Upper lobe of left lung (tissue), 4 donors: ENCODE results near the gene CLSTN2.

Experiments used
- EP300 ChIP-seq, 4 donors: sonication (generic); formaldehyde crosslinking; IDR thresholded peaks; one replicate each; pipeline ENCODE4 v1.5.1; 2017; ENCODE audit warnings: antibody characterized with exemption in 4 of 4, control low read depth in 2 of 4
- POLR2A ChIP-seq, 4 donors: fragments of 450-650 bp; IDR thresholded peaks; one replicate each; pipeline ENCODE4 v1.5.1; 2016 to 2017; ENCODE audit warnings: antibody characterized with exemption in 4 of 4, mild to moderate bottlenecking in 2 of 4
- POLR2AphosphoS5 ChIP-seq, 2 donors: sonication (generic); formaldehyde crosslinking; IDR thresholded peaks; one replicate each; pipeline ENCODE4 v1.5.1; 2017; ENCODE audit warnings: antibody characterized with exemption in 2 of 2
- TF ChIP-seq, protein P1 (sequence below), 6 experiments: fragments of 450-650 bp in 4 of 6; fragments of 200-600 bp in 2 of 6; sonication (generic) in 2 of 6; IDR thresholded peaks; one replicate each; pipeline ENCODE4 v1.5.1; 2016 to 2019; ENCODE audit warnings: antibody characterized with exemption in 6 of 6

DNA sequence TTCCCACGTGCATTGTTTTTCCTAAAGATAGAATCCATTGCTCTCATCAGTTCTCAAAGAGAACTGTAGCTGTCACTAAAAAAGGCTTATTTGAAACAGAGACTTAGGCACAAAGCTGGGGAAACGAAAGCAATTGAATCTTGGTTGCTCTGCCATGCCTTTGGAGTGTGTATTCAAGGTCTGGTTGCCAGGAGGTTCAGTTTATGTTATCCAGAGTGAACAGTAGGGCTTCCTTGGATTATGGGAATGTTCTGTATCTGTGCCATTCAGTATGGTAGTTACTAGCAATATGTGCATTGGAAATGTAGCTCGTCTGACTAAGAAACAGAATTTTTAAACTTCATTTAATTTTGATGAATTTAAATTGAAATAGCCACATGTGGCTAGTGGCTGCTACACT, 50.6 kb downstream of the CLSTN2 start:
- TF ChIP-seq, protein P1, sequence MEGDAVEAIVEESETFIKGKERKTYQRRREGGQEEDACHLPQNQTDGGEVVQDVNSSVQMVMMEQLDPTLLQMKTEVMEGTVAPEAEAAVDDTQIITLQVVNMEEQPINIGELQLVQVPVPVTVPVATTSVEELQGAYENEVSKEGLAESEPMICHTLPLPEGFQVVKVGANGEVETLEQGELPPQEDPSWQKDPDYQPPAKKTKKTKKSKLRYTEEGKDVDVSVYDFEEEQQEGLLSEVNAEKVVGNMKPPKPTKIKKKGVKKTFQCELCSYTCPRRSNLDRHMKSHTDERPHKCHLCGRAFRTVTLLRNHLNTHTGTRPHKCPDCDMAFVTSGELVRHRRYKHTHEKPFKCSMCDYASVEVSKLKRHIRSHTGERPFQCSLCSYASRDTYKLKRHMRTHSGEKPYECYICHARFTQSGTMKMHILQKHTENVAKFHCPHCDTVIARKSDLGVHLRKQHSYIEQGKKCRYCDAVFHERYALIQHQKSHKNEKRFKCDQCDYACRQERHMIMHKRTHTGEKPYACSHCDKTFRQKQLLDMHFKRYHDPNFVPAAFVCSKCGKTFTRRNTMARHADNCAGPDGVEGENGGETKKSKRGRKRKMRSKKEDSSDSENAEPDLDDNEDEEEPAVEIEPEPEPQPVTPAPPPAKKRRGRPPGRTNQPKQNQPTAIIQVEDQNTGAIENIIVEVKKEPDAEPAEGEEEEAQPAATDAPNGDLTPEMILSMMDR (IDR thresholded peaks at IDR 0.05), result no peak
- no peak for TF ChIP-seq POLR2AphosphoS5 (IDR thresholded peaks at IDR 0.05)
- TF ChIP-seq EP300 (IDR thresholded peaks at IDR 0.05), result no peak
- no peak for TF ChIP-seq POLR2A (IDR thresholded peaks at IDR 0.05)
